Stromal cell of bone marrow (primary cell): ENCODE measurements around the gene TMEM132D.

Experiments used
- DNase-seq: peaks from one replicate; pipeline ENCODE4 v3.0.0-alpha.2; 2012; ENCODE audit warnings: low read depth

Gene TMEM132D

DNA sequence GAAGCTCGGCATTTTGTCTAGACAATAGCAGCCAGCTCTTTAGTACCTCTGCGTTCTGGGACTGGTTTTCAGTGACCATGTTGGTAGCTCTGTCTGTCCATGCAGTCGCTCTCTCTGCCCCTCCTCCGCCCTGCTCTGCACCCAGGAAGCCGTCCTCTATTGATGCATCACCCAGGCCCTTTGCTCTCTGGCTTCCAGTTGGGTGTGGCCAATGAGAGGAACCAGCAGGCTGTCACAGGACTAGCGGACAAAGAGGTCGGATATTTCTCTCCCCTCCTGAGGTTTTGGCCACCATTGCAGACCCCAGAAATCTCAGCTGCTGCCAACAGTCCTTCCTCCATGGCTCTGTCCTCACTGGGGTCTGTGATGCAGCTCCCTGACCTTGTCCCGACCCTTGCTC, 180.6 kb downstream of the TMEM132D start:
- DNase-seq, result no peak

DNA sequence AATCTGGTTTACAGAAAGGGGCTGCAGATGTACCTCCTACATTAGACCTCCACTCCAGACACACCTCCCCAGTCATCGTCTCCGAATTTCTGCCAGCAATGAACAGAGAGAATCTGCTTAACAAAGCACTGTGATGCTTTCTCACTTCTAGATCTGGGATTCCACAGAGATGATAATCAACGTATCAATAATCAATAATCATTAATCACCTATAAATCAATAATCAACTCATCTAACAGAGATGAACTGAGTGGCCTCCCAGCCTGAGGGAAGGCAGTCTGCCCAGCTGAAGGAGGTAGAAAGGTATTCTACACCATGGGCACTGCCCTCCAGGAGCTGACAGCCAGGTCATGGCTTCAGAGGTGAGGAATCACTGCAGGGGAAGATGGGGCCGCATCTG, 183.2 kb downstream of the TMEM132D start:
- DNase-seq, result no peak

DNA sequence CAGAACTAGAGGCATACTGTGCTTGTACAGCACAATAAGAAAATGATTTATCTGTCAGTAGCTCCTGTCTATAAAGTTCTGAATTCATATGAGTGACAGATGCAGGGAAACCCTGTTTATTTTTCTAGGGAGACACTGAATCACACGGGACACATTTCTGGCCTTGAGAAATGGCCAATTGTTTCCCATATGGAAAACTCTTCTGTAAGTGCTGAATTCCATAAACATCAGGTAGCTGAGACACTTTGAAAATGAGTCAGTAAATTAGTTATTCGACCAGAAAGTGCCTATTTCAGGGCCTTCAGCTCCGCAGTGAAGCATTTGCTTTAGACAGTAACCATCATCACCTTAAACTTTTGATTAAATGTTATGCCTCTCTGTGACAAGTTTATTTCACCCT, 184.4 kb downstream of the TMEM132D start:
- DNase-seq, result no peak

DNA sequence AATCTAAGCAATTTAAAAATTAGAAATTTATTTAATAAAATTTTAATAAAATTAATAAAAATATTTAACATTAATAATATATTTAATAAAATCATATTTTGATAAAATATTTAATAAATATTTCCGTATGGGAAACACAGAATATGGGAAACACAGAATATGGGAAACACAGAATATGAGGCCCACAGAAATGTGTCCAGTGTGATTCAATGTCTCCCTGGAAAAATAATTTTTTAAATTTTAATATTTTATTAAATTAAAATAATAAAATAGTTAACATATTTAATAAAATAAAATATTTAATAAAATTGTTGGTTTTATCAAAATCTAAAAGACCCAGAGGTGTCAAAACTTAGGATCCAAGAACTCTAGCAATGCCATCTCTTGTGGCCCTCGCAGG, 186.4 kb downstream of the TMEM132D start:
- DNase-seq, result no peak

DNA sequence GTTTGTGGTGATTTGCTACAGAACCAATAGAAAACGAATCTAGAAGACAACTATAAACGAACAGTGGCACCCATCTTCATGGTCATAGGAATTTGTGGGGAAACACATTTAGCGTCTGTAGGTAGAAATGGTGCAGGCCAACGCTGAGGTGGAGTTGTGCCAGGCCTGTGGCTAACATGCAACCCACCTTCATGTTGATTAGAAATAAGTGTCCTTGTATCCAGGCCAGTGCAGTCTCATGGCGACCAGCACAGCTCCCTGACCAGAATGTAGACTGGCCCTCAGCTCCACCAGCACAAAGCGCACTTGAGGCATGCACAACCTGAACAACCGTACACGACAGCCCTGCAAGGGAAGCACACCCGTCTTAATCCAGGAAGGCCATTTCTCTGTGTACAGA, 187.0 kb downstream of the TMEM132D start:
- no peak for DNase-seq

DNA sequence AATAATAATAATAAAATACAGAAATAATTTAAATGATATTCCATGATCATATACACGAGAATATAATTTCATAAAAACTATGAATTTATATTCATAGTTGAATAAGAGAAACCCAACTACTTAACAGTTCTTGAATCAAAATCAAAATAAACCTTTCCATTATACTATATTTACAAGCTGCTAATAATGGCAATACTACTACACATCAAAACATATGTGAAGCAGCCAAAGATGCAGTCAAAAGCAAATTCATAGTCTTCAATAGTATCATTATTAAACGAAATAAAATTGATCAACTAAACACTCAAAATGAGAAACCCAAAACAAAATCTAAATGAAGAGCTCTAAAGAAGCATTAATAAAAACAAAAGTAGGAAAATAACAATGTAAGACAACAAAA, 197.1 kb downstream of the TMEM132D start:
- DNase-seq, result no peak

DNA sequence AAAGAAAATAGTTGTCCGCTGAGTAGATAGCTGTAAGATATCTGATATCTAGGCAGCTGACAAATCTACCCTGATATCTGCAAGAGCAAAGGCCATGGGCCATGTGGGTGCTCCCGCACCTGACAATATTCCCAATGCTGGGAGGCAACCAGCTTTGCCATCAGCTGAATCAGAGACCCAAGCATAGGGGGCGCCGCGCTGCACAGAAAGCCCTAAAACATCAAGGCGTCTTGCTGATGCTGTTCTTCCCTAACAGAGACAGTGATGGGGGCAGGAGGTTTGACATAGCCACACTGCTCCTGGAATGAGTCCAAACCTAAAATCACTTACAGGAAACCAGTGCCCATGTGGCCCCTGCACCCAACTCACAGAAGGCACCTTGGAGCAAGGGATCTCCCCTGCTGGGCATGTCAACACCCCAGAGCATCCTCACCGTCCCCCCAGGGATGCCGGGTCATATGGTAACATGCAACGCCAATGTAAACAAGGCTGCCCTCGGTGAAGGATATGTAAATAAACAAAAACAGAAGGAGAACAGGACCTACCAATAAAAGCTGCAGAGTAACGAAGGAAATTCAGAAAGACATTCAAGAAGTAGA, 199.5 kb downstream of the TMEM132D start:
- no peak for DNase-seq

DNA sequence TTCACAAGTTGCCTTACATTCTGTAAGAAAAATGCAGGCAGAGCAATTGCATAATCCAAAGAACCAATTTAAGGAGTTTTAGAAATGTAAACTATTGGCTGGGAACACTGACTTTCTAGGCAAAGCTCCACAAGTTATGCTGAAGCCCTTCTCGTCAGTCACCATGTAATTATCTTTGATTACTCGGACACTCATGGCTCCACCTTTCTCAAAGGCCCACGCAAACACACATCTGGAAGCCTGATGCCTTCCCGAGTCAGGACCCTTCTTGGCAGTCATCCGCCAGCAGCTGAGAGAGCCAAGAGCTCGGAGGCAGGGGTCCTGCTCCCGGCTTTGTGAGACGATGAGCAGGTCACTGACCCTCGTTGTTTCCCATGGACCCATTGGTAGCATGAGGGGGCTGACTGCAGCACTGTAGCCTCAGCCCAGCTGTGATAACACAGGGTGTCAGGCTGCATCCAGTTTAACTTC, 202.2 kb downstream of the TMEM132D start:
- no peak for DNase-seq

DNA sequence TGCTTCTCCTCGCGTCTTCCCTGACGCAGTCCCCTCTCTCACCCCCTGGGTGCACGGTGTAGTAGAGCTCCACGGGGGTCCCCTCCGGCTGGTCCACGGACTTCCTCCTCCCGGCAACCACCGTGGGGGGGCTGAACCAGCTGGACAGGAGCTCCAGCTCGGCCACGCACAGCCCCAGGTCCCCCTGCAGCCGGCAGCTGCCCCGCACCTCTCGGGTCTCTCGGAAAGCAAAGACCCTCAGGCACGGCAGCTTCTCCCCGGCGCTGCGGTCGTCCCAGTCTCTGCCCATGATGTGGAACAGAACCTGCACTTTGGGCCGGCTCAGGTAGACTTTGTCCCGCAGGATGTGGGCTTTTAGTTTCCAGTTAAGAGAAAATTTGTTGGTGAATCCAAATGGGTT, 203.8 kb downstream of the TMEM132D start:
- DNase-seq, result no peak

DNA sequence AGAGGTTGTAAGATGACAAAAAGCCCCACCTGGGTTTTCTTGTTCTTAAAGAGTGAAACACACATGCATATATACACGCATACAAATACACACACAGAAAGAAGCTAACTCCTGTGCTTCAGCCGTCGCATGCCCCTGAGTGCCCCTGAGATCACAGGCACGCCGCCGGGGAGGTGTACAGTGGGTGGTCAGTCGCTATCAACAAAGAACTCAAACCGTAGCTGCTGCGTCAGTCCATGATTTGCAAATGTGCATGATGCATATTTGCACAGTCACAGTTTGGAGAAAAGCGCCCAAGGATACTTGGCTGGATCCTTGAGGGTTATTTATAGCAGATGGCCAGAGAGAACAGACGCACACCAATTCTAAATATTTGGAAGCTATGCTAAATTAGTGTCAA, 206.9 kb downstream of the TMEM132D start:
- DNase-seq, result no peak

DNA sequence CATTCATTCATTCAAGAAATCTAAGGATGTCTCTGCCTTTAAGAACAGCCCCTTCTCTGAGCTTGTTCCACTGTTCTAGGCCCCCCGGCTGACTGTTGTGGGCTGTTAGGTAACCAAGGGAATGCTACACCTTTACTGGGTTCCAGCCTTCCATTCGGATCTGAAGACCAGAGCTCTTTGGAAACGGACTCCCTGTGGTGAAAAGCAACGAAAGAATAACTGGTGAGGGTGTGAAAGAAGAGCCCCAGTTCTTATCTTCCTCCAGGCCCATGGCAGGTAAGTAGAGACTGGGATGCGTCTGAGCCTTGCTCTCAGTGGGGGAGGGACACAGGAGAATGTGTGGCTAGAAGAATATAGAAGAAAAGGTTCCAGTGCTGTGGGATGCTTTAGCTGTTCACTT, 207.4 kb downstream of the TMEM132D start:
- no peak for DNase-seq

DNA sequence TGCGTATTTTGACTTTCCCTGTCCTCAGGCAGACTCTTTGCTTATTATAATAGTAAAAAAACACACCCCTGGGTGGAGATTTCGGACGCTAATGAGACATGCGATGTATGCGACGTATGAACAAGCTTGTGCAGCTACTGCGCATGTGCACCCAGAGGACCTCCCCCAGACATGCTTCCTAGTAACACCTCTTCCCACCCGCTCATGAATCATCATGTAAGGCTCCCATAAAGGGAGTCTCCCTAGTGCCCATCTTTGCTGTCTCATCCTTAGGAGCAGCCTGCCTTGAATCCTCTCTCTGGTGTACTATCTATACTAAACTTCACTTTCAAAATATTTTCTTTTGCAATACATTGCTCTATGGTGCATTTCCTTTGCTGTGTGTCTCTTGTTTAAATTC, 210.1 kb downstream of the TMEM132D start:
- DNase-seq, result no peak

DNA sequence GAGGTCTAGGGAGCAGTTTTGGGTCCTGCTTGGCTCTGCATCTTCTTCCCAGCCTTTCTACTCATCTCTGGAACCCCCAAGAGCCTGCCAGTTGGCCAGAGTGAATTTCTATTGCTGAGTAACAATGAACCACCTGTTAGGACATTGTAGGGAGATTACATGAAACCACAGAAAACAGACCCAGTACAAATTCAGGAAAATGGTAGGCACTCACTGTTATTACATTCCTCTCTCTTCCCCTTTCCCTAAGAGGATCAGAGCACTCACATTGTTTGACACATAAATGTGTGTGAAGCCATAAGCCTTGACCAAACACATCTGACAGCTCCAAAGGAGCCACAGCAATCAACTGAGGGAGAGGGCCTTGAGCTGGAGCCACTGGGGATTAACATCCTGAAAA, 216.1 kb downstream of the TMEM132D start:
- no peak for DNase-seq

DNA sequence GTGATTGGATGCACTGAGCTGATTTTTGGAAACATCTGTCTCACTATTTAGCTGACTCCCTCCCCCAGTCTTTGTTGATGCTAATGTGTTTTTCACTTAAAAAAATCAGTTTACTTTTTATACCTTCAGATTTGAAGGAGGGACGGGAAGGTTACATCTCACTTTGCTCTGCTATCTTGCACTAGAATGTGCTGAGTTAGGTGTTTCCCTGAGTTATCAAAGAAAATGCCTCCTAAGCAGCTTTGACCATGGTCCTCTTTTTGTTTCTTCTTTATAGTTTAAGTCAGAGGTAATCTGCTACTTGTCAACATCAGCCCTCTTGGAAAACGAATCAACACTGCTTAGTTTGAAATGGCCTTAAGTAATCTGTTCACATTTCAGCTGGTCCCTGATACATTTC, 222.0 kb downstream of the TMEM132D start:
- DNase-seq, result no peak

DNA sequence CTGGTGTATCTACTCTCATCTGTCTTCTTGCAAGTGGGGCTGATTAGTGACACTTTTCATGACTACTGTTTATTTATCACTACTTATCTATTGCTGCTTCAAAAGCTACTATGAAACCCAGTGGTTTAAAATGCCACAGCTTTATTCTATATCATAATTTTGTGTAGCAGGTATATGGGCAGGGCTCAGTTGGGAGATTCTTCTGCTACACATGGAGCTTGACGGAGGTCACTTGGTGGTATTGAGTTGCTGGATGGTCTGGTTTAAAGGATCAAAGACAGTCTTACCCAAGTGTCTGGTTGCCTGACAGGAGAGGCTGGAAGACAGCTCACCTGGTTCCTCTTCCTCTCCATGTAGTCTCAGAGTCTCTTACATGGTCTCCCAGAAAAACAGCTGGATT, 222.7 kb downstream of the TMEM132D start:
- no peak for DNase-seq

DNA sequence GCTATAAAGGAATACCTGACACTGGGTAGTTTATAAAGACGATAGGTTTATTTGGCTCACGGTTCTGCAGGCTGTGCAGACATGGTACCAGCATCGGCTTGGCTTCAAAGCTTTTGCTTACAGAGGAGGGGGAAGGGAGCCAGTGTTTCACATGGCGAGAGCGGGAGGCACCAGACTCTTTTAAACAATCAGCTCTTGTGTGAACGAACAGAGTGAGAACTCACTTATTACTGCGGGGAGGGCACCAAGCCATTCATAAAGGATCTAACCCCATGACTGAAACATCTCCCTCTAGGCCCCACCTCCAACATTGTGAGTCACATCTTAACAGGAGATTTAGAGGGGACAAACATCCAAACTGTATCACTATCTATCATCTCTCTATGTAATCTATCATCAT, 227.4 kb downstream of the TMEM132D start:
- no peak for DNase-seq

DNA sequence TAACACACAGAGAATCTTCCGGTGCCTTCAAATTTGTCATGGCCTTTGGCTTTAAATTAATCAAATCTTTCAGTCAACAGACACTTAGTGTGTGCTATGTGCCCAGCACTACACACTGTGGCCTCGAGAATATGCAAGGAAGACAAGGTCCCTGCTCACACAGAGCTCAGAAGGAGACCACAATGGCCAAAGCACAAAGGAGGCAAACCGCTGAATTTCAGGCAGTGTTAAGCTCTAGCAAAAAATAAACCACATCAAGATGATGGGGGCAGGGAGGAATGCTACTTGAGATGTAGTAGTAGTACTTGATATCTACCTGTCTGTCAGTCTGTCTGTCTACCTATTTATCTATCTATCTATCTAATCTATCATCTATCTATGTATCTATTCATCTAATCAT, 227.9 kb downstream of the TMEM132D start:
- no peak for DNase-seq

DNA sequence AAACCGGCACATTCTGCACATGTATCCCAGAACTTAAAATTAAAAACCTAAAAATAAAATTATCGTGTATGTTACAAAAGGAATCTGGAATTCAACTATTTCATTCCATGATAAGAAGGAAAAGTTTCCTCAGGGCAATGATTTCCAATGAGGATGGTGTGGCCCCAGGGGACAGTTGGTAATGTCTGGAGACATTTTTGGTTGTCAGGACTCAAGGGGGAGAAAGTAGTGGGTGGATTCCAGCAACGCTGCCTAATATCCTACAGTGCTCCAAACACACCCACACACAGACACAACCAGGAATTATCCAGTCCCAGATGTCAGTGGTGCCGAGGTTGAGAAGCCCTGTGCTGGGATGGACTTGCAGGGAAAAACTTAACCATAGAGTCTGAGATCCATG, 228.3 kb downstream of the TMEM132D start:
- DNase-seq, result no peak

DNA sequence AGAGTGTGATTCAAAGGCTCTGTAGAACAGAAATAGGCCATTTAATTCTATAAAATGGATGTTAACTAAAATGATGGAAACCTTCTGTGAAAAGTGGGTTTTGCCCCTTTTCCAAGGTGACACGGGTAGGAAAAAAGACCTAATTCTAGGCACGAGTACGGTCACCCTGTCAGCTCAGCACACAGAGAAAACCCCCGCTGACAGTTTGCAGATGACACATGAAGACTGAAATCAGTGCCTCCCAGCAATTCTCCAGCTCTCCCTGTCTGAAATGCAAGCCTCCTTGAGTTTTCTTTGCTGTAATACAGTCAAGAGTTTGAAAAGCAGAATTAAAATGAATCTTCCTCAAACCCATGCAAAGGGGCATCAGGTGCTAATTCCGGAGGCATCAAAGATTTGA, 230.0 kb downstream of the TMEM132D start:
- no peak for DNase-seq

DNA sequence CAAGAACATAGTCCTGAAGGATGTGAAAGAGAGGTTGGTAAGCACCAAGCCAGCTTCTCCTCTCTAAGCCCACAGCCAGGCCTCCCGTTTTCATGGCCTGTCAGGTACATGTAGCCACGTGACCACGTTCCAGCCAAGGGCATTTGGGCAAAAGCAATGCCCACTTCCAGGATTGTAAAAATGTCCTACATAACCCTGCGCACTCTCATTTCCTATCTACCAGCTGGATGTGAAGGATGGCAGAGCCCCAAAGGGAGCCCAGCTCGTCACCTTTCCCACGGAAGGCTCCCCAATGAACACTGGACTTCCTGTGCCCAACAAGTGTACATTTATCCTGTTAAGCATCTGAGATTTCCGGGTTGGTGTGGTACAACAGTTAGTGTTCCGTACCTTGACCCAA, 231.7 kb downstream of the TMEM132D start:
- no peak for DNase-seq

DNA sequence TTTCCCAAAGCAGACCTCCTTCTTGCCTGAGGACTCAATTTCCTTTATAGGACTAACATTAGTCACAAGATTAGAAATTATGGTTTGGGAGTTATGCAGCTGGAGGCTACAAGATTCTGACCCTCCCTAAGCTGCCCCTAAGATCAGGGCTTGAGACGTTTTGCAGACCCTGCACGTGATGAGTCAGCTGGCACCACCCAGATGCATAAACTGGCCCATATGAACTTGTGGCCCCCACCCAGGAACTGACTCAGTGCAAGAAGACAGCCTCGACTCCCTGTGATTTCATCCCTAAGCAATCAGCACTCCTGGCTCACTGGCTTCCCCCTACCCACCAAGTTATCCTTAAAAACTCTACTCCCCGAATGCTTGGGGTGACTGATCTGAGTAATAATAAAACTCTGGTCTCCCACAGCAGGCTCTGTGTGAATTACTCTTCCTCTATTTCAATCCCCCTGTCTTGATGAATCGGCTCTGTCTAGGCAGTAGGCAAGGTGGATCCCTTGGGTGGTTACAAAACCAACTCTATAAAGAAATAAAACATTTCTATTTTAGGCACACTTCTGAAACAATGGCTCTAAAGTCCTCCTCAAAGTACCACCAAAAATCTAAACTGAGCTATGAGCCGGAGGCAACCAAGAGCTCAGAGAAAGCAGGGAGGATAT, 233.4 kb downstream of the TMEM132D start:
- no peak for DNase-seq

DNA sequence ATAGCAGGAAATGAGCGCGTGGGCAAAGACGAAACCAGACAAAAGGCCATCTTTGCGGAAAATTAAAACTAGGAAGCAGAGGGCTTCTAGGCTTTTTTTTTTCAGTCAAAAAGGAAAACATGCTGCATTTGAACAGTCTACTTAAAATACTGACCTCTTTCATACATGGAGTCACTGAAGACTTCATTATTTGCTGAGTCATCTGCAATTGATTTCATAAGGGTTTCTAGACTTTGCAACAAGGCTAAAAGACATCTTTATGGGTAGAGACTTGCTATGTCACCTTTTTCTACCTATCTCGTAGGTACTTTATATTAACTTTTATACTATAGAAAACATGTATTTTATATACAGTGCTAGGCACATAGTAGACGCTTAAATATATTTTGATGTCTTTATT, 238.4 kb downstream of the TMEM132D start:
- DNase-seq, result no peak

DNA sequence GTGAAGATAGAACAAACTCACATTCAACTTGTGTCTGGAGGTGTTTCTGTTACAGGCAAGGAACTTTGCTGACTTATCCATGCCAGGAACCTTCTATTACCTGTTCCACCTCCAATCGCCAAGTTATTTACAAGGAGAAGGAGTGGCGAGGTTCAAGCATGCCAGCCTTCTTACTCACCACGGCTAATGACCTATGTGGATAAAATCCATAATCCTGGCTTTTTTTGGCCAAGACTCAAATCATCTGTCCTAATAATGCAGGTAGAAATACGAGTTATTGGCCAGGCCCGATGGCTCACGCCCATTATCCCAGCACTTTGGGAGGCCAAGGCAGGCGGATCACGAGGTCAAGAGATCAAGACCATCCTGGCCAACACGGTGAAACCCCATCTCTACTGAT, 241.6 kb downstream of the TMEM132D start:
- no peak for DNase-seq

DNA sequence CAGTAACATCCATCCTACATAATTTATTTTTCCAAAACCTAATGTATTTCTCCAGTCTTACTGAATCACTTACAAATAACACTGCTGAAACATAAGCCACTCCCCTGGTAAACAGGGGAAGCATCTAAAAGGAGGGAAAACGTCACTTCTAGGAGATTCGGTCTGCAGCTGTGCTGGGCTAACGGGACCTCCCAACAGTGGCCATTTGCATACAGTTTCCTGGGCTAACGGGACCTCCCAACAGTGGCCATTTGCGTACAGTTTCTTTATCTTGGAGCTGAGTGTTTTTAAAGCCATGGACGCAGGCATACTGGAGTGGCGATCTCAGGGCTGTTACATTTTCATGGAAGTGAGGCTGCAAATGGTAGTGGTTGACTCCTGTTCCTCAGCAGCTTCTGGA, 242.9 kb downstream of the TMEM132D start:
- no peak for DNase-seq
